Stomach smooth muscle (tissue), 2 donors: ENCODE measurements around the gene LDHAL6B.

Experiments
- H3K27ac ChIP-seq: one replicate; pipeline ENCODE4 v1.7.0; 2013; ENCODE audit warnings: mild to moderate bottlenecking, low read length, inconsistent platforms
- H3K27me3 ChIP-seq, 2 donors: one replicate each; pipeline ENCODE4 v1.7.0; 2013; ENCODE audit warnings: low read length in 2 of 2; ENCODE audit not compliant: insufficient read depth in 2 of 2, control insufficient read depth in 1 of 2
- H3K36me3 ChIP-seq, 2 donors: one replicate each; pipeline ENCODE4 v1.7.0; 2013; ENCODE audit warnings: low read length in 2 of 2; ENCODE audit not compliant: control insufficient read depth in 2 of 2, insufficient read depth in 2 of 2
- H3K4me1 ChIP-seq: one replicate; pipeline ENCODE4 v1.7.0; 2013; ENCODE audit warnings: low read length; ENCODE audit not compliant: control insufficient read depth, insufficient read depth
- H3K4me3 ChIP-seq, 2 donors: one replicate each; pipeline ENCODE4 v1.7.0; 2013; ENCODE audit warnings: low read length in 2 of 2
- H3K9ac ChIP-seq, 2 donors: one replicate each; pipeline ENCODE4 v1.7.0; 2013; ENCODE audit warnings: low read length in 2 of 2, mild to moderate bottlenecking in 1 of 2
- H3K9me3 ChIP-seq, 2 donors: one replicate each; pipeline ENCODE4 v1.7.0; 2013; ENCODE audit warnings: low read length in 2 of 2; ENCODE audit not compliant: control insufficient read depth in 2 of 2
- donor health status: healthy.
- donor health status: Pancreatic carcinoma.

The LDHAL6B gene

DNA sequence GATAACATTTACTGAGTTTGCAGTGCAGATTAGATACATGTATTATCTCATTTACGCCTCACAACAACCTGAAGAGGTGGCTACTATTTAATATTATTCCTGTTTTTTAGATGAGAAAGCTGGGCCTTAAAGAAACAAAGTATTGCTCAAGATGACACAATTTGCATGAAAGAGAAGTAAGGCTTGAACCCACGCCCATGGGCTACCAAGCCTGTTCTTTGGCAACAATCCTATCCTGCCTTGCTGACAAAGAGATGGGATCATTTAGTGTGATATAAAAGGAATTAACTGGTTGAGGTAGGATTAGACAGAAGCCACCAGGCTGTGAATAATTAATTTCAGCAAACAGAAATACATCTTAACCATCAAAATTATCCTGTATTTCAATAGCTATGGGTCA is 9.2 kb upstream of the LDHAL6B start:
- Histone ChIP-seq H3K36me3 (peaks cover 28 to 30% of the 10 kb centered on the region in 2 donors), H3K27me3 (no peaks in the 10 kb centered on the region), H3K9ac (no peak overlapping the region), H3K9me3 (no peaks in the 10 kb centered on the region), H3K4me3 (no peak overlapping the region), H3K4me1 (no peaks in the 10 kb centered on the region), H3K27ac (no peak overlapping the region)

DNA sequence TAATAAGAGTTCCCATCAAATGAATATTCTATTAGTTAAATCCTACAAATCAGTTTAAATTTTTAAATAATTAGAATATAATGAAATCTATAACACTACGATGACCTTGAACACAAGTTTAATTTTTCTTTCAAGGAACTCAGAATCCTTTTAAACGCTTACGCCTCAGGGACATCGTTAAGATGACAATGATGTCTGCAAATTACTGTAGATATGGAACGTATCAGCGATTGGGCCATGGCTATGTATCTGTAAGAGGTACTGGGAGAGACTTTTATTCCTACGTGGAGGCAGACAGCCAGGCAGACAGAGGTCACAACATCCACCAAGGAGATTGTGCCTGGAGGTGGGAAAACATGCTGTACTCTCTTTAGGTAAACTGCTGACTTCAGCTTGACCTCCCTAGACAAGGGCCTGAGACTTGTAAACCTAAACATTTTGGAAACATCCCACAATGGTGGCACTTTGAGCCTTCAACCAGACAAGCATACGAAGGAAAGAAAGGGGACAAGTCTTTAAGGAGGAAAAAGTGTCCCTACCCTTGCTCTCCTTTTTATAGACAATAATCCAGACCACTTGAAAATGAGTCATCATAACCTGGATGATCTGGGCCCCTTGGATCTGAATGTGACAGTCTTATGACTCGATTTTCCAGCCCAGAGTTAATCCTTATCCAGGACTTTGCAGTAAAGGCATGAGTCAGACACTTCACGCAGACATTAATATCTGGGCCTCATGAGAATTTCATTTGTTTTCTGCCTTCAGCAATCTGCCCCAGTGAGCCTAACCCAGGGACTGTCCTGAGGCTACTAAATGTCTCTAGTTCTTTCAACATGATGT is 6.8 kb upstream of the LDHAL6B start:
- peaks cover 25 to 28% of the 10 kb centered on the region in 2 donors for H3K36me3 ChIP-seq
- H3K9me3 ChIP-seq, result no peaks in the 10 kb centered on the region
- H3K4me3 ChIP-seq, result no peak overlapping the region
- H3K27me3 ChIP-seq, result no peaks in the 10 kb centered on the region
- H3K27ac ChIP-seq, result no peak overlapping the region
- H3K4me1 ChIP-seq, result no peaks in the 10 kb centered on the region
- H3K9ac ChIP-seq, result no peak overlapping the region

DNA sequence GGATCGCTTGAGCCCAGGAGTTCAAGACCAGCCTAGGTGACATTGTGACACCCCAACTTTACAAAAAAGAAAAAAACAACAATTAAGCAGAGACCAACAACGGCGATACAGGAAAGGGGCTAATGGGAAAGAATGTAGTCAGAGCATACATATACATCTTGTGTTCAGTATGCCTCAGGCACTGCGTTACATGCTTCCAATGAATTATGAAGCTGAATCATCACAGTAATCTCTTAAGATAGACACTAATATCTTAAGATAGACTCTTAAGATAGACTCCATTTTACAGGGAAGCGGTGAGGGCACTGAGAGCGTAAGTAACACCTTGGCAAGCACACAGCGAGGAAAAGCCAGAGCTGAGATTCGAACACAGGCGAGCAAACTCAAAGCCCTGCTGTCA is 6.1 kb upstream of the LDHAL6B start:
- Histone ChIP-seq H3K36me3 (peaks cover 19 to 32% of the 10 kb centered on the region in 2 donors), H3K27me3 (no peaks in the 10 kb centered on the region), H3K9ac (no peak overlapping the region), H3K4me3 (no peak overlapping the region), H3K4me1 (no peaks in the 10 kb centered on the region), H3K27ac (no peak overlapping the region), H3K9me3 (no peaks in the 10 kb centered on the region)

DNA sequence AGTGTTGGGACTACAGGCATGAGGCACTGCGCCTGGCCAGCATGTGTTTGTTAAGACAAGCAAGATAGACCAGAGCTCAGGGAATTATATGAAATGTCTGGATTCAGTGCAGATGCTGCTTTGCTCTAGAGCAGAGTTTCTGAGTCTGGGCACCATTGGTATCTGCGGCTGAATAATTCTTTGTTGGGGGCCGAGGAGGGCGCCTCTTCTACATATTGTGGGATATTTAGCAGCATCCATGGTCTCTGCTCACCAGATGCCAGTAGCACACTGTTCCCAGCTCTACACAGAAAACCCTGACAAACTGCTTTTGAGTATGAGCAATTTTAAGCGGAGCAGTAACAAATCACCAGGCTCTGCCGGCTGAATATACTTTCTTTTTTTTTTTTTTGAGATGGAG is 3.6 kb upstream of the LDHAL6B start:
- no peak overlapping the region for H3K9ac ChIP-seq
- no peaks in the 10 kb centered on the region for H3K27me3 ChIP-seq
- H3K36me3 ChIP-seq, result peaks cover 21 to 50% of the 10 kb centered on the region in 2 donors
- H3K27ac ChIP-seq, result no peak overlapping the region
- no peaks in the 10 kb centered on the region for H3K9me3 ChIP-seq
- no peaks in the 10 kb centered on the region for H3K4me1 ChIP-seq
- no peak overlapping the region for H3K4me3 ChIP-seq

DNA sequence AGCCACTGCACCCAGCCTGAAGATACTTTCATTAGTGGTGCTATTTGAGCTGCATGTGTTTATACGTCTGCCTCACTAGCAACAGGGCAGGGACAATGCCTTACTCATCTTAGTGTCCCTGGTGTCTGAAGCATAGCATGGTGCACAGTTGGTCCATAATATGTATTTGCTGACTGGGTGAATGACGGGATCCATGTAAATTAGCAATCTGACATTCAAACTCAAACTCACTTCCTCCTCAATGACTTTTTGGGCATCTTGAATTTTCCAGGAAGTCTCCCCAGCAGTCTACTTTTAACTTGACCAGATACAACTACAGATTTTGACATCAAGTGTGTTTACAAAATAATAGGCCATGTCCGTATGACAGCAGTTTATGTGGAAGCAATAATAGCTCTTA is 3.0 kb upstream of the LDHAL6B start:
- H3K9me3 ChIP-seq, result no peaks in the 10 kb centered on the region
- peaks cover 19 to 45% of the 10 kb centered on the region in 2 donors for H3K36me3 ChIP-seq
- H3K27me3 ChIP-seq, result no peaks in the 10 kb centered on the region
- no peak overlapping the region for H3K9ac ChIP-seq
- H3K27ac ChIP-seq, result no peak overlapping the region
- no peak overlapping the region for H3K4me3 ChIP-seq
- H3K4me1 ChIP-seq, result no peaks in the 10 kb centered on the region

DNA sequence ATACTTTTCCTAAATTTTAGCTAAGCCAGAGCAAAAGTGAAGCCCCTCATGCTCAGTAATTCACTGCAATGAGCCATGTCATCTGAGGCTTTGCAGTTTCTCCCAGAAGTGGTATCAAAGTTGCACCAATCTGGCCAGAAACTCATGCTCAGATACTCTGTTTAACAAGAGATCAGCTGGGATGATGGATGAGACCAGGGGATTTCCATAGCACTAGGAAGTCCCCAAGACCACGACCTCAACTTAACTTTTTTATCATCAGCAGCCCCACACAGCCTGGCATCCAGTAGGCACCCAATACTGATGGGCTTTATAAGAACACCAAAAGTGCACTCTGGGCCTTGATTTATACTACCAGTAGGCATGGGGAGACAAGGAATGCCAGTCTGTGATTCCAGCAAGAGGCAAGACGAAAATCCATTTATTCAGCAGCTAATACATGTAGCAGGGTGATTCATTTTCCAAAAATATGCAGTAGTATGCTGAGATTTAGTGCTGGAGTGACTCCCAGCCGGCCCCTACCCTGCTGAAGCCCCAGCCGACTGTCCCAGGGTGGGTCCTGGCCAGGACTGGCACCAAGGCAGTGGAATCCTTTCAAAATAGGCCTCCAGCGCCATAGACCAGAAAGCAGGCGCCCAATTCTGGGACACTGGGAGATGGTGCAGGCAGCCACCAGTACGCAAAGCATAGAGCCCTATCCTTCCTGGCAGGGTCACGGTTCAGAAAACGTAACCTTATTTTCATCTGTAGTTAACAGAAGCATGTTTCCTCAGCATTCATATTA is 612 bp upstream of the LDHAL6B start:
- Histone ChIP-seq H3K36me3 (peaks cover 19 to 47% of the 10 kb centered on the region in 2 donors), H3K4me1 (no peaks in the 10 kb centered on the region), H3K9ac (no peak overlapping the region), H3K27ac (no peak overlapping the region), H3K4me3 (no peak overlapping the region), H3K27me3 (no peaks in the 10 kb centered on the region), H3K9me3 (no peaks in the 10 kb centered on the region)

DNA sequence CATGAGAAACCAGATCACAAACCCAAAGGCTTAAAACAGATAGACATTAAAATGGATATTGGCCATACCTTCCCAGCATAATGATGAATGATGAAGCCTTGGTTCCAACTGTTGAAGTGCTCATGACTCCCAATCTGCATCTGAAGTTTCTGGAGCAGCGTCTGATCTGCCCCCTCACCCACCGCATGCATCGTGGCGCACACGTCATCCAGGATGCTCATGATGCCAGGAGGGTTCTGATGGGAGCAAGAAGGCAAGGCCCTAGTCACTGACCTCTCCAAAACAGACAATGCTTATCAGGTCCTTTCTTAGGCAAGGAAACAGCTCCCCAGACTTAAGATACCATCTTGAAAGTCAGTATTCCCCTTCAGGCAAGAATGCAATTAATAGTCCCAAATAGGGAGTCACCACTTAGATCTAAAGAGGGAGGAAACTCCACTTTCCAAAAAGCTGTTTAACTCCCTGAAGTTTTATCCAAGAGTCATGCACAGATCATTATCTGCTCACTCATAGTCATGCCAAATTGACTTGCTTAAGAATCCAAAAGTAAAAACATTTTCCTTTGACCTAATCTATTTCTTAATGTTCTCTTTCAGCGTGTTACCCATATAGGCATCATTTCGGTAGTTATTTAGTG is 2.1 kb downstream of the LDHAL6B start:
- Histone ChIP-seq H3K4me3 (no peak overlapping the region), H3K9ac (no peak overlapping the region), H3K27ac (no peak overlapping the region), H3K27me3 (no peaks in the 10 kb centered on the region), H3K9me3 (no peaks in the 10 kb centered on the region), H3K36me3 (peaks cover 10 to 43% of the 10 kb centered on the region in 2 donors), H3K4me1 (no peaks in the 10 kb centered on the region)

DNA sequence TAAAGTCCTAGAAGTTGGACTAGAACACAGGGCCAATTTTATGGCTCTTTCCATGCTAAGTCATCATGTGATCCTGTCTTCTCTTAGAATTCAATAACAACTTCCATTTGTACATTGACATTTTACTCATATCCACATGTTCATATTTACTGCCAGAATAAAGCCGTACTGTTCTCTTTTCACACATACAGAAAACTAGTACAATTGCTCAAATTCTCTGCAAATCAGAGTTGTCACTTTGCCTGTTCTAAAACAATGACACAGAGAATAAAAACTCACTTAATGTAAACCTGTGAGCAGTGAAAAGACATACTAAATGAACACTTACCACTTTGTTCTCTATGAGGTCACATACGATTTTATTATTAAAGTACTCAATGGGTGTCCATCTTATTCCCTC is 3.5 kb downstream of the LDHAL6B start:
- H3K4me1 ChIP-seq, result no peaks in the 10 kb centered on the region
- H3K9ac ChIP-seq, result no peak overlapping the region
- no peak overlapping the region for H3K4me3 ChIP-seq
- no peaks in the 10 kb centered on the region for H3K27me3 ChIP-seq
- H3K27ac ChIP-seq, result no peak overlapping the region
- H3K36me3 ChIP-seq, result peaks cover 8 to 33% of the 10 kb centered on the region in 2 donors
- H3K9me3 ChIP-seq, result no peaks in the 10 kb centered on the region

DNA sequence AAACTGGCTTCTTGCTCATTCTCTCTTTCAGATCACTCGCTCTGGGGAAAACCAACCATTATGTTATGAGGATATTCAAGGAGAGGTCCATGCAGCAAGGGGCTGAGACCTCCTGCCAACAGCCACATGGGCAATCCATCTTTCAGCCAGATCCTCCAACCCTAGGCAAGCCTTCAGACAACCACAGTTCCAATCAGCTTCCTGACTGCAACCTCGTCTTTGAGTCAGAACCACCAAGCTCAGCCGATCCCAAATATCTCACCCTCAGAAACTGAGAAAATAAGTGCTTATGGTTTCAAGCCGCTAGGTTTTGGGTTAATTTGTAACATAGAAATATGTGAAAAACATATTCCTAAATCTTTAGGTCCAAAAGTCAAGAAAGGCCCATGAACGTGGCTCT is 10.3 kb downstream of the LDHAL6B start:
- no peak overlapping the region for H3K9ac ChIP-seq
- no peaks in the 10 kb centered on the region for H3K27me3 ChIP-seq
- H3K27ac ChIP-seq, result no peak overlapping the region
- H3K4me3 ChIP-seq, result no peak overlapping the region
- H3K9me3 ChIP-seq, result no peaks in the 10 kb centered on the region
- H3K36me3 ChIP-seq, result peaks cover 4 to 23% of the 10 kb centered on the region in 2 donors
- H3K4me1 ChIP-seq, result no peaks in the 10 kb centered on the region

DNA sequence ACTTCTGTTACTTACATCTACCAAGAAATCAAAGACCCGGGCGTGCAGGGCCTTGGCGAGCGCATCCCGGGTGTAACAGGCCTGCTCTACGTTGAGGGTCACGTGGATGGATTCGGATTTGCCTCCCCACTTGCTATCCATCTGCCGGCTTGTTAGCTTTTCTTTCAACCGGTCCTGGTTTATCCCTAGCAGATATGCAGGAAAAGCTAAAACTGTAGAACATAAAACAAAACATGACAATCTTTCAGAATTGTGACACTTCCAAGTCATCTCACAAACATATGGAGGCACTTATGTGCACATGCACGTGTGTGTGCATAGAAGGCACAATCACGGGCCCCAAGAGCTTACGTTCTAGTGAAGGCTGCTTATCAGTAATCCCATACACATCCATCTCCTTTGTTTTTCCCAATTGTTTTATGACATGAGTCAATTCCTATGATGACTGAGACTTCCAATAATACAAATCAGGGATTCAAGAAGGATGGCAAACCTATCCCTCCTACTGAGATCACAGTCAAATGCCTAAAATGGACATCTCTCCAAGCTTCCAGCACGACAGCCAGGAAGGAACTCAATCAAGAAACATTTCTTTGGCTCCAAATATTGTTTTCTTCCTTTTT is 11.3 kb downstream of the LDHAL6B start:
- Histone ChIP-seq H3K4me1 (no peaks in the 10 kb centered on the region), H3K27me3 (no peaks in the 10 kb centered on the region), H3K36me3 (peaks cover 9 to 23% of the 10 kb centered on the region in 2 donors), H3K9me3 (no peaks in the 10 kb centered on the region), H3K9ac (no peak overlapping the region), H3K27ac (no peak overlapping the region), H3K4me3 (no peak overlapping the region)
